Bronchial epithelial cell (primary cell): ENCODE results near the gene PCCA. TPM values are rescaled to one million over a fixed set of nuclear protein-coding genes. Genes with fewer than 3 reads are reported as not detected.

Source experiments
- DNase-seq: peaks from one replicate; pipeline ENCODE4 v3.0.0-alpha.2; 2010; ENCODE audit warnings: low read depth
- FAIRE-seq: peaks from 2 replicates; lab custom pipeline; 2011; peaks lifted over from hg19 to GRCh38; lab: Jason Lieb, UNC
- H3K27me3 ChIP-seq: 2 replicates; pipeline ENCODE4 v1.5.1; 2011; ENCODE audit warnings: low read length; ENCODE audit not compliant: control insufficient read depth, insufficient read depth
- H3K36me3 ChIP-seq: 2 replicates; pipeline ENCODE4 v1.5.1; 2011; ENCODE audit warnings: low read length; ENCODE audit not compliant: control insufficient read depth, insufficient read depth
- H3K4me3 ChIP-seq: 2 replicates; pipeline ENCODE4 v1.5.1; 2011; ENCODE audit warnings: mild to moderate bottlenecking, low read depth, low read length, control low read depth
- total RNA-seq: library from RNA; depleted of rRNA; stranded (reverse); fragments of >200 nt; gene quantifications from 2 replicates; pipeline ENCODE4 v1.2.1, GENCODE V29; 2014
- TF ChIP-seq, protein P1 (sequence below): IDR thresholded peaks from 2 replicates; pipeline ENCODE4 v1.5.1; 2011; ENCODE audit warnings: mild to moderate bottlenecking, moderate library complexity, low read length, control low read depth, inconsistent platforms; ENCODE audit not compliant: insufficient read depth, severe bottlenecking

PCCA gene
- total RNA-seq, 1 donor from 2014 or later: 27.1 TPM

DNA sequence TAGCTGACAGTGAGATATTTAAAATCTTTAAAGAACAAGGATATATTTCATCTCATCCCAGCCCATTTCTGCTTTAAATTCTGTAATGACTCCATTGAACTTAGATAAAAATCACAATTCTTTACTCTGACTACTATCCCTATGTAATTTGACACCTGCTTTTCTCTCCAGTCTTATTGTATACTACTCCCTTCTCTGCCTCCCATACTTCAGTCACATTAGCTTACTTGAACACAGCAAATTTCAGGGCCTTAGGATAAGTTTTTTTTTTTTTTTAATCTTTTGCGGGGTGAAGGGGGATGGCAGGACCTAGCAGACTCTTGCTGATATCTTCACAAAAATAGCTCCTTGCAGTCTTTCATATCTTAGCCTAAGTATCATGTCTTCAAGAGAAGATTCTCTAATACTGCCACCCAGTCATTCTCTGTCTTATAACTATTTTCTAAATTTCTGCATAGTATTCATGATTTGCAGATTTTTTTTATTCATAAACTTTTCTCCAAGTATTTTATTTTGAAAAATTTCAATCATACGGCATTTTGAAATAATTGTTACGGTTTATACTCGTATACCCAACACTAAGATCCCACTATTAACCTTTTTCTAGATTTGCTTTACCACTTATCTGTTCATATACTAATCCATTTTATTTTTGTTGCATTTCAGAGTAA is 151.4 kb downstream of the PCCA start:
- TF ChIP-seq, protein P1, sequence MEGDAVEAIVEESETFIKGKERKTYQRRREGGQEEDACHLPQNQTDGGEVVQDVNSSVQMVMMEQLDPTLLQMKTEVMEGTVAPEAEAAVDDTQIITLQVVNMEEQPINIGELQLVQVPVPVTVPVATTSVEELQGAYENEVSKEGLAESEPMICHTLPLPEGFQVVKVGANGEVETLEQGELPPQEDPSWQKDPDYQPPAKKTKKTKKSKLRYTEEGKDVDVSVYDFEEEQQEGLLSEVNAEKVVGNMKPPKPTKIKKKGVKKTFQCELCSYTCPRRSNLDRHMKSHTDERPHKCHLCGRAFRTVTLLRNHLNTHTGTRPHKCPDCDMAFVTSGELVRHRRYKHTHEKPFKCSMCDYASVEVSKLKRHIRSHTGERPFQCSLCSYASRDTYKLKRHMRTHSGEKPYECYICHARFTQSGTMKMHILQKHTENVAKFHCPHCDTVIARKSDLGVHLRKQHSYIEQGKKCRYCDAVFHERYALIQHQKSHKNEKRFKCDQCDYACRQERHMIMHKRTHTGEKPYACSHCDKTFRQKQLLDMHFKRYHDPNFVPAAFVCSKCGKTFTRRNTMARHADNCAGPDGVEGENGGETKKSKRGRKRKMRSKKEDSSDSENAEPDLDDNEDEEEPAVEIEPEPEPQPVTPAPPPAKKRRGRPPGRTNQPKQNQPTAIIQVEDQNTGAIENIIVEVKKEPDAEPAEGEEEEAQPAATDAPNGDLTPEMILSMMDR: no peak
- FAIRE-seq (no peak), DNase-seq (no peak)
- H3K36me3 ChIP-seq: no peaks in the 10 kb centered on the region
- H3K4me3 ChIP-seq: no peak overlapping the region
- no peaks in the 10 kb centered on the region for H3K27me3 ChIP-seq

DNA sequence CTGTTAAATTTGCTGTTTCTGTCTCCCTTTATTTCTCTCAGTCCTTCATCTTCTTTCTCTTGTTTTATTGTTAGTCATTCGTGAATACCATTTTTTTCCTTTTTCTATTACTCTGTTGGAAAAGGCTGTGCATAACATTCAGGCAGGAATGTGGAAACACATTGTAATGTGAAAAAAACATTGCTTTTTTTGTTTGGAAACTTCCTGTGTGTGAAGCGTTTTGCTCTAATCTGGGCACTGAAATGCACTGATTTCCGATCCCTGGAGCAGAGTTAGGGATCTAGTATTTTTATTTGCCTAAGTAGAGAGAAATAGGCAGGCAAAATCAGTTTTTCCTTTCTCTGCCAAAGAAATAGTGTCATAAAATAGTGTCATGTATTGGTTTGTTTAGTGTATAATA is 155.5 kb downstream of the PCCA start:
- H3K36me3 ChIP-seq: no peaks in the 10 kb centered on the region
- no peak overlapping the region for H3K4me3 ChIP-seq
- TF ChIP-seq, protein P1: no peak
- DNase-seq (no peak), FAIRE-seq (no peak)
- no peaks in the 10 kb centered on the region for H3K27me3 ChIP-seq

GRCh38 chr13:100245104-100245503 is 156.2 kb downstream of the PCCA start:
- Histone ChIP-seq H3K4me3 (no peak overlapping the region), H3K27me3 (no peaks in the 10 kb centered on the region), H3K36me3 (no peaks in the 10 kb centered on the region)
- no peak for DNase-seq
- FAIRE-seq: no peak
- TF ChIP-seq, protein P1: no peak

GRCh38 chr13:100247937-100248336 is 159.0 kb downstream of the PCCA start:
- no peak for DNase-seq
- no peak for FAIRE-seq
- TF ChIP-seq, protein P1: no peak
- Histone ChIP-seq H3K4me3 (no peak overlapping the region), H3K36me3 (no peaks in the 10 kb centered on the region), H3K27me3 (no peaks in the 10 kb centered on the region)

DNA sequence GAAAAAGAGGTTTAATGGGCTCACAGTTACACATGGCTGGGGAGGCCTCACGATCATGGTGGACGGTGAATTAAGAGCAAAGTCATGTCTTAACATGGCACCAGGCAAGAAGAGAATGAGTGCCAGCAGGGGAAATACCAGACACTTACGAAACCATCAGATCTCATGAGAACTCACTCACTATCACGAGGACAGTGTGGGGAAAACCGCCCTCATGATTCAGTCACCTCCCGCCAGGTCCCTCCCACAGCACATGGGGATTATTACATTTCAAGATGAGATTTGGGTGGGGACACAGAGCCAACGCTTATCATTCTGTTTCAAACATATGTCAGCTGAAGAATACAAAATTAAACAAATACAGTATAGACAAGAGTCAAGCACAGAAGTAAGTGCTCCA is 165.1 kb downstream of the PCCA start:
- DNase-seq (no peak), FAIRE-seq (no peak)
- Histone ChIP-seq H3K4me3 (no peak overlapping the region), H3K36me3 (no peaks in the 10 kb centered on the region), H3K27me3 (no peaks in the 10 kb centered on the region)
- TF ChIP-seq, protein P1: no peak

GRCh38 chr13:100262404-100262803 is 173.5 kb downstream of the PCCA start:
- Histone ChIP-seq H3K27me3 (no peaks in the 10 kb centered on the region), H3K36me3 (no peaks in the 10 kb centered on the region), H3K4me3 (no peak overlapping the region)
- FAIRE-seq (no peak), DNase-seq (no peak)
- TF ChIP-seq, protein P1: no peak
